Stimulated activated effector memory CD8-positive, alpha-beta T cell treated with anti-CD3 and anti-CD28 coated beads, Interleukin-12 subunit alpha, Interleukin-12 subunit beta, amount 100 ng/mL, for 72 hours (primary cell): Measurements from ENCODE around the gene KLHL25.

ENCODE experiments used
- ATAC-seq: fragments of 150-1000 bp; cut with Tn5 transposase; 2 replicates; pipeline ENCODE4 v1.10.0; 2021
- DNase-seq, 2 donors: peaks; one replicate each; pipeline ENCODE4 v3.0.0; 2021 to 2022; ENCODE audit warnings: low spot score in 2 of 2
- H3K27ac Mint-ChIP-seq: one replicate; pipeline ENCODE4 v1.8.0; 2022; ENCODE audit warnings: mild to moderate bottlenecking, mixed read lengths
- H3K36me3 Mint-ChIP-seq: one replicate; pipeline ENCODE4 v1.8.0; 2022; ENCODE audit warnings: mild to moderate bottlenecking, mixed read lengths
- H3K4me1 Mint-ChIP-seq: one replicate; pipeline ENCODE4 v1.8.0; 2022; ENCODE audit warnings: mixed read lengths
- H3K4me3 Mint-ChIP-seq: one replicate; pipeline ENCODE4 v1.8.0; 2022; ENCODE audit warnings: mild to moderate bottlenecking, mixed read lengths
- H3K9me3 Mint-ChIP-seq: one replicate; pipeline ENCODE4 v1.8.0; 2022; ENCODE audit warnings: mixed read lengths

Gene KLHL25

DNA sequence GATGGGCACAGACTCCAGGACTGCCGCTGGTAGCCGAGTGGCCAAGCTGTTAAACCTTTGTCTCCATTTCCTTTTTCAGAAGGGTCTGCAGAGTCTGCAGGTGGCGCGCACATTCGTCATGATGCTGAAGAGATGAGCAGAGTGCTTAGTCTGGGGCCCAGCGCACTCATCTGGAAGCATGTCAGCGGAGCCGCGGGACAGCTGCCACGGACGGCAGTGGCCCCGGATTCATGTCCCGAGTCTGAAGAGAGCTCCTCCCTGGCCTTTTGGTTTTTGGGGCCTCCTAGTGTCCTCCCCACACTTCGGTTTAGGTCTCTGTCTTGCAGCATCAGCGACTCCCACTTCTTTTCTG is 42.6 kb downstream of the KLHL25 start:
- H3K9me3 Mint-ChIP-seq = no peaks in the 10 kb centered on the region
- peak overlapping the region; percentile 86 for H3K27ac Mint-ChIP-seq
- H3K4me3 Mint-ChIP-seq = no peak overlapping the region
- H3K4me1 Mint-ChIP-seq = peaks cover 19% of the 10 kb centered on the region
- H3K36me3 Mint-ChIP-seq = peaks cover 29% of the 10 kb centered on the region
- ATAC-seq = no peak
- no peak for DNase-seq

DNA sequence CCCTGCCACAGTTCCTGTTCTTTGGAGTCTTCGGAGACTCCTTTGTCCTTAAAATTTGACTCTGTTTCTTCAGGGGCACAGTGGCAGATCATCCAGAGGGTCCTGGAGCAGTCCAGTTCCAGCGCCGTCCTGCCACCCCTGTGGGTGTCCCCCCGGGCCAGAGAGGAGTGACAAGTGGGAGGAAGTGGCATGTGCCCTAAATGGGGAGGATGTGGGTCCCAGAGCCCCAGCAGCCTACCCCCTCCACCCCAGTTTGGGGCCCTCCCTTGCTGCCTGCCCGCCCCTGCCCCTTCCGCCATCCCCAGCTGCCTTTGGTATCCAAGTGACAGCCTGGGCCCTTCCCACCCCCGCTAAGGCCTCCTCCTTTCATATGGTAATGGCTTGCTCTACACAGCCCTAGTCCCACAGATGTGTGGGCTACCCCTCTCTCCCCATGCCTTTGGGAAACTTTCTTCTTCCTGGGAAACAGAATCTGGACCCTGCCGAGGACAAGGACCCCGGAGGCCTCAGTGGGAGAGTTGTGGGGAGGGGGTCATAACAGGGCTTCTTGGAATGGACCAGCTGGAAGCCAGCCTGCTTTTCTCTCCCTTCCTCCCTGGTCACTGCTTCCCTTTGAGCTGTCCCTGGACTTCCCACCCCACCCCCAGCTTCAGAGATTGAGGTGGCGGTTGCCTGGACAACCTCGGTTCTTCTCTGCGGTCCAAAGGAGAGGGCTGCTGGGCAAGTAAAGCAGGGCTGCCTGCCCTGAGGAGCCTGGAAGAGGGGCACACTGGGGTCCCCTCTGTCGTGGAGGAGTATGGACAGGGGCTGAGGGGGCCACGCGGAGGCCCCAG is 43.2 kb downstream of the KLHL25 start:
- peaks cover 19% of the 10 kb centered on the region for H3K4me1 Mint-ChIP-seq
- DNase-seq = no peak
- H3K27ac Mint-ChIP-seq = peak overlapping the region; percentile 86
- H3K36me3 Mint-ChIP-seq = peaks cover 35% of the 10 kb centered on the region
- peak; percentile 39 for ATAC-seq
- H3K4me3 Mint-ChIP-seq = no peak overlapping the region
- H3K9me3 Mint-ChIP-seq = no peaks in the 10 kb centered on the region

DNA sequence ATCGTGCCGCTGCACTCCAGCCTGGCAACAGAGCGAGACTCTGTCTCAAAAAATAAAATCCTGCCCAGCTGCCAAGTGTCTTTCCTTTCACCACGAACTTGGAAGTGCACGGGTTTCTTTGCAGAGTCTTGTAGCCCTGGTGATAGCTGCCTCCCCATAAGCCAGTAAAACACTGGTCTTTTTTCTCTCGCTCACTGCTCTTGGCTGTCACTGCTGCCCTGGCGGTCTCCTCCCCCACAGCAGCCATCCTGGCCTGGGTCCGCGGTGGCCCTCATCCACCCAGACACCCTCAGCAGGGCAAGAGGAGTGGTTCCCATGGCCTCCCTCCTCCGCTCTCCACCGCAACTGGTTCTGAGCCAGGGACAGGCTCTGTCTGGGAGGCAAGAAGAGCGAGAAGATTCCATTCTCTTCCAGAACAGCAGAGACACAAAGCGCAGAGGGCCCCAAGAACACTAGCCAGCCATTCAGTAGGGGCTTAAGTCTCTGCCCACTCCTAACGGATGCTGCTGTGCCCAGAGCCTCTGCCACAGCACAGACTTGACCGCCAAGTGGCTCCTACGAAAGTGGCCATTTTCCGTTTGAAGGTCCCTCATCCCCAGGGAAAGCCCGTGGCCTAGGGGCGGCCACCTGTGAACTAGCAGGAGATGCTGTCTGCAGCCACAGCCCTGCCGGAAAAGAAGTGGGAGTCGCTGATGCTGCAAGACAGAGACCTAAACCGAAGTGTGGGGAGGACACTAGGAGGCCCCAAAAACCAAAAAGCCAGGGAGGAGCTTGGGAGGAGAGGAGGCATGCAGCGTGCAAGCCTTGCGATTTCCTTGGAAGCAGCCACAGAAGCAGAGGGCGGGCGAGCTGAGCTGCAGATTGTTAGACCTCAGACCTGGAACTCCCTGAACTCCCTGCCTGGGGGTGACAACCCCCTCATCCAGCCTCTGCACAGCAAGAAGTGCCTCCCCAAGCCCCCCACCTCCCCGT is 44.1 kb downstream of the KLHL25 start:
- H3K27ac Mint-ChIP-seq = peak overlapping the region; percentile 86
- no peak for DNase-seq
- ATAC-seq = peak; percentile 22
- H3K4me3 Mint-ChIP-seq = no peak overlapping the region
- H3K4me1 Mint-ChIP-seq = peaks cover 19% of the 10 kb centered on the region
- H3K9me3 Mint-ChIP-seq = no peaks in the 10 kb centered on the region
- H3K36me3 Mint-ChIP-seq = peaks cover 44% of the 10 kb centered on the region

DNA sequence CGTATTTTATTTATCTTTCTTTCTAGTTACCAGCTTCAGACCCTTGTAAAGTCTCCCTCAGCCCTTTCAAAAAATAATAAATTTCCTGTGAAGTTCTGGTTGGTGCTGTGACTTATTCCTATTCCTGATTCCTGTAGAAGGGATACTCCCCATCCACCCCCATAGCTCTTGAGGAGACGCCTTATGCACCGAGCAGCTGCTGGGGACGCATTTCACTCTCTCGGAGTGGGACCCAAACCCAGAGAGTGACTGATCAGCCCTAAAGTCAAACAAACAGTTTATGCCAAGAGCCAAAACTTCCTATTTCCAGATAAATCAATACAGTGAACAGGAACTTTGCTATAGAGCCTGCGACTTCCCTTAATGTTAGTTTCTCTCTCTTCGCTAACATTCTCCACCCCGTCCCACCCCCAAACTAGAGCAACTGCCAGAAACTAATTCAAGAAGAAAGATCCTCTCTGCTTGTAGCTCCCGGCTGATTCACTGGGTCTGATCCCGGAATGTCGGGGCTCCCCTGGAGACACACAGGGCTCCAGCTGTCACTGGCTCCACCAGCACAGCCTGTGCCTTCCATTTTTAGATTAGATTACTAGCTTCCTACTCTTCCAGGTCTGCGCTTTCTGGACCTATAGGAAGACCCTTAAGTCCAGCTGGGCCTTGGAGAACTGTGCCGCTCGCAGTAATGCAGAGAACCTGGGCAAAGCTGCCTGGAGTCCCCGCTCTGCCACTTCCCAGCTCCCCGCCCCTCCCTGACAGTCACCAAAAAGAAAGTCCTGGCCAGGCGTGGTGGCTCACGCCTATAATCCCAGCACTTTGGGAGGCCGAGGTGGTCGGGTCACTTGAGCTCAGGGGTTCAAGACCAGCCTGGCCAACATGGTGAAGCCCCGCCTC is 45.2 kb downstream of the KLHL25 start:
- peaks cover 55% of the 10 kb centered on the region for H3K36me3 Mint-ChIP-seq
- peaks cover 19% of the 10 kb centered on the region for H3K4me1 Mint-ChIP-seq
- H3K9me3 Mint-ChIP-seq = no peaks in the 10 kb centered on the region
- DNase-seq (no peak), ATAC-seq (no peak)
- H3K4me3 Mint-ChIP-seq = no peak overlapping the region
- peak overlapping the region; percentile 89 for H3K27ac Mint-ChIP-seq

DNA sequence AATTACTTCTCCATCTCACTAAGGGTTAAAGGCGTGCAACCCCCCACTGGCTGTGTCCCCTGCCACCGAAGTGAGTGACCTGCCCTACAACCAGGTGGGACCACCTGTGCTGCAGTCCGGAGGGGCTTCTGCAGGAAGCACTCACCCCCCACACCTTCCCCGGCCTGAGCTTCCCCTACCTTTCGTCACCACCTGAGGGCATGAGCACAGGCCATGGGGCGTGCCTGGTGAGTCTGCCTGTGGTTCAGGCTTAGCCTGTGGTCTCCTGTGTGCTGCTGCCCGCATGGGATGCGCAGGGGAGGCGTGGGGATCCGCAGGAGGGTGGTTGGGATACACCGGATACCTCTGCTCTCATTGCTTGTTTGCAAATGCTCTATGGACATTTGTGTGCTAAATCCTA is 46.0 kb downstream of the KLHL25 start:
- peaks cover 62% of the 10 kb centered on the region for H3K36me3 Mint-ChIP-seq
- H3K9me3 Mint-ChIP-seq = no peaks in the 10 kb centered on the region
- DNase-seq (no peak), ATAC-seq (no peak)
- peak overlapping the region; percentile 89 for H3K27ac Mint-ChIP-seq
- peaks cover 19% of the 10 kb centered on the region for H3K4me1 Mint-ChIP-seq
- H3K4me3 Mint-ChIP-seq = no peak overlapping the region

DNA sequence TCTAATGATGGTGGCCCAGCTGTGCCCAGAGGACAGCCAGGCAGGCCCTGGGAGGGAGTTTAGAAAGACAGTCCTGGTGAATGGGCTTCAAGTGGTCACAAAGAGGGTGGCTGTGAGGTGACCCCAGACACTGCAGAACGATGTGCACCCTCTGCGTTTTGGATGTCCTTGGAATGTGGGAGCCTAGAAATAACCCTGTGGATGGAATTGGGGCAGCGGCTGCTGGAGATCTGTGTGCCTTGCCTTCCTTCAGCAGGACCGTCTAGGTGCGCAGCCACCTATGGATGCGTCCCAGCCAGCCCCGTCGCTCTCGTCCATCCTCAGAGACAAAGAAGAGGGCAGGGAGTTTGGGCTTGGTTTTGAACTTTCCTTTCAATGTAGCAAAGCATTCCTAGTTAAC is 46.5 kb downstream of the KLHL25 start:
- Mint-ChIP-seq H3K4me3 (no peak overlapping the region), H3K27ac (peak overlapping the region; percentile 52), H3K4me1 (peaks cover 19% of the 10 kb centered on the region), H3K36me3 (peaks cover 68% of the 10 kb centered on the region), H3K9me3 (no peaks in the 10 kb centered on the region)
- DNase-seq (no peak), ATAC-seq (no peak)

DNA sequence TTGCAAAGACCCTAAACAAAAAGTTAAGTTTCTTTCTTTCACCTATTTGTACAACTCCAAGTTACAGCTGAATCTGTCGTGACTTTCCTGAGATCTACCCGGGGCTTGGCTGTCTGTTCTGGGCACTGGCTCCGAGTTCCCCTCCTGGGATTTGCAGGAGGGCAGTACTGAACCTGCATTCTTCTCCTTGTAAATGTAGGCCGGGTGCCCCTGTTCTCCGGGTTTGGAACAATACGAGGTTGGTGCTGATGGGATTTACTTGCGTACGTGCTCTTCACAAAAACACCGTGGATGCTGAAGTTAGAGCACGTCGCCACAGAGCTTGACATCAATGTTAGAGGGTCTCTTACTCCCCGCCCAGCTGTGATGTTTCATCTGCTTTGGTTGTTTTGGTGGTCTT is 48.1 kb downstream of the KLHL25 start:
- DNase-seq = no peak
- Mint-ChIP-seq H3K4me1 (peaks cover 12% of the 10 kb centered on the region), H3K27ac (peak overlapping the region; percentile 69), H3K9me3 (no peaks in the 10 kb centered on the region), H3K4me3 (no peak overlapping the region), H3K36me3 (peaks cover 83% of the 10 kb centered on the region)
- ATAC-seq = no peak

DNA sequence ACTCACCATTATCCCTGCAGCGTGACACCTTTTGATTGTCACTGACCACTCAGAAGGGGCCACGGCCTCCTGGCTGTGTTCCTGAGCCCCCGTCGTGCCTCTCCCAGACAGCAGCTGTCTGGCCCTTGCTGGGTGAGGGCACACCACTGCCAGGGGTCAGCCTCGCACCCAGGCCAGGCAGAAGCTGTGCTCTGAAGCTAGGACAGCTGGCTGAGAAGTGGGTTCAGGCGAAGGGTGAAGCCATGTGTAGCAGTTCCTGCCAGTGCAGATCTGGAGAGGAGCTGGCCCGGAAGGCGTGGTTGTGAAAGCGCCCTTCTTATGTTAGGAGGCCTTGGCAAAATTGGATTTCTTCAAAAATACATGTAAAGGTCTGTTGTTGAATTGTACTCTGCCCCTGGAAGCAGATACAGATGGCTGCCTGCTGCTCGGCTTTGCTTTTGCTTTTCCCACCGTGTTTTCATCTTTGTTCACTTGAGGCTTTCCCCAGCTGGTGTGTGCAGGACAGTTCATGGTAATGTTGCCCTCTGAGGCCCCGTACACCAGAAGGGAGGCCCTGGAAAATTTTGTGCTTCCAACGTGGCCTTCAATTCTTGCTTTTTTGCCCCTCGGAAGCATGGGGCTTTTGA is 49.1 kb downstream of the KLHL25 start:
- no peak for ATAC-seq

DNA sequence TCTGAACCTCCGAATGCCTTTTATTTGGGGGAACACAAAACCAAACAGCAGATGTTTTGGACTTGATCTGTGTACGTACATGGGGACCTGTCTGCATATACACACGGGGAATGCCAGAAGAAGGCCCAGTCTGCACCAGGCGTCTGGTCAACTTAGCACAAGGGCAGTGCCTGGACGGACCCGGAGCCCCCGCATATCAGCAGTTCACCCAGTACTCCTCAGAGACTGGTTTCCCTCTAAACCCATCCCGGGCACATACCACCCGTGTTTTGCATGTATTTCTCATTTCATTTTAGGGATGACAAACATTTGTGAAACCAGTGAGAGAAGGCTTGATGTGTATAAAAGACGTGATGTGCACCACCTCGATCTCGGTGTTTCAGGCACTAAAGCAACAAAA is 49.7 kb downstream of the KLHL25 start:
- H3K4me1 Mint-ChIP-seq = no peaks in the 10 kb centered on the region
- ATAC-seq (no peak), DNase-seq (no peak)
- no peak overlapping the region for H3K27ac Mint-ChIP-seq
- peaks cover 99% of the 10 kb centered on the region for H3K36me3 Mint-ChIP-seq
- no peaks in the 10 kb centered on the region for H3K9me3 Mint-ChIP-seq
- no peak overlapping the region for H3K4me3 Mint-ChIP-seq

More for the DNA sequence above, 49.1 kb downstream of the KLHL25 start:
- DNase-seq = no peak
- Mint-ChIP-seq H3K9me3 (no peaks in the 10 kb centered on the region), H3K36me3 (peaks cover 93% of the 10 kb centered on the region), H3K4me1 (peaks cover 2% of the 10 kb centered on the region), H3K27ac (no peak overlapping the region), H3K4me3 (no peak overlapping the region)

DNA sequence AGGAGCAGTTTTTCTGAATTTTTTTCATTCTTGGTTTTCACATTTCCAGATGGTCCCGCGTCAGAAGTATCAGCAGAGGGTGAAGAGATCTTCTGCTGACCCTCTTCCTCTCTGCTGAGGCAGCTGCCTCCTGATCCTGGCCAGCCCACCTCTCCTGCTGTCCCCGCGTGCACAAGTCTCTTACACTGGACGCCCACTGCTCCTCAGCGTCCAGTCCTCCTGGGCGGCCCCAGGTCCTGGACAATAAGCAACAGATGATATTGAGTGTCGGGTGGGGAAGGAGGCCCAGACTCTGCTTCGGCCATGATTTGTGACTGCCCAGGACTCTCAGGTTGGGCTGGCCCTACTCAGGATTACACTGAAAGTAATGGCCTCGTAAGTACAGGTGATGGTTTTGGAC is 50.1 kb downstream of the KLHL25 start:
- no peak overlapping the region for H3K4me3 Mint-ChIP-seq
- DNase-seq (no peak), ATAC-seq (no peak)
- H3K4me1 Mint-ChIP-seq = no peaks in the 10 kb centered on the region
- no peaks in the 10 kb centered on the region for H3K9me3 Mint-ChIP-seq
- H3K27ac Mint-ChIP-seq = no peak overlapping the region
- peaks cover 100% of the 10 kb centered on the region for H3K36me3 Mint-ChIP-seq

DNA sequence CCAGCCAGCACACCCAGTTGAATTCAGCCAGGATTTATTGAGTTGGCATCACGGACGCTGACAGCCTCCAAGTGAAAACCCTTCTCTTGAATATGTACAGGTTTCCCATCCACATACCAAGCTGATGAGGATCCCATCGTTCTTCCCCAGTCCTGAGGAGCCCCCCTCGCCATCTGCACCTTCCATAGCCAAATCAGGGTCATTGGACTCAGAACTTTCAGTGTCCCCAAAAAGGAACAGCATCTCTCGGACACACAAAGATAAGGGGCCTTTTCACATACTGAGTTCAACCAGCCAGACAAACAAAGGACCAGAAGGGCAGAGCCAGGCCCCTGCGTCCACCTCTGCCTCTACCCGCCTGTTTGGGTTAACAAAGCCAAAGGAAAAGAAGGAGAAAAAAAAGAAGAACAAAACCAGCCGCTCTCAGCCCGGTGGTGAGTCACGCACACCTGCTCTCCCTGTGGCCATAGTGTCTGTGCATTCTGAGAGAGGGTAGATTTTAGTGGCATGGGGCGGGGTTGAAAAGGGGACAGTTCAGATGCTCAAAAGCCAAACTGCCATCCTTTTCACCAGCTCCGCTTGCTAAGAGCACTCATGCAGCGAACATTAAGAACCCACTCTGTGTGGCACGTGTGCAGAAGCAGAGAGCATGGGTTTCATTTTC is 51.2 kb downstream of the KLHL25 start:
- Mint-ChIP-seq H3K4me3 (no peak overlapping the region), H3K27ac (peak overlapping the region; percentile 76), H3K4me1 (no peaks in the 10 kb centered on the region), H3K36me3 (peaks cover 100% of the 10 kb centered on the region), H3K9me3 (no peaks in the 10 kb centered on the region)
- no peak for DNase-seq
- ATAC-seq = no peak

DNA sequence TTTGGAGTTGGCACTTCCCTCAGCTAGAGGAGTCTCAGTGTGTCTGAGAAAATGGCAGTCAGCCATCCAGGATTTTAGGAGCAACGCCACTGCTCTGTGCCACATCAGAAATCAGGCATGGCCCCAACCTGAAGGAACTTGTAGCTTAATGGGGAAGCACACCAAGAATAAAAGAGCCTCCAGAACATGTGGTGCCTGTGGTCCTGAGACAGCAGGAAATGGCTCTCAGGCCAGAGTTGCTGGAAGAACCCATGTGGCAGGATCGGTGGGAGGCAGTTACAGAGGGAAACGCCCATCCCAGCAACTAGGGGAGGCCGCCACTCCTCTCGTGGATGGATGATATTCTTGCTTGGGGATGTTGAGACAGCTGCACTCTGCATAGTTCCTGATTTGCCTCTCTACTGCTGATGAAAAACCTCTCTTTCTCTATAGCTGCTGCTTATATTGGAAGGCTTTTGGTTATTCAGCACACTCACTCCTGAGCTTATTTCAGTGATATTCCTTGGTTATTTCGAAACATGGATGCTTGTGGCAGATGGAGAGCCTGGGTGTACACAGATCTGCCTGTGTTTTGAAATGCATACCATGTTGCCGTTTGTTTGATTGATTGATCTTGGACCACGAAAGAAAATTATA is 52.4 kb downstream of the KLHL25 start:
- H3K36me3 Mint-ChIP-seq = peaks cover 100% of the 10 kb centered on the region
- H3K4me3 Mint-ChIP-seq = no peak overlapping the region
- peak overlapping the region; percentile 76 for H3K27ac Mint-ChIP-seq

DNA sequence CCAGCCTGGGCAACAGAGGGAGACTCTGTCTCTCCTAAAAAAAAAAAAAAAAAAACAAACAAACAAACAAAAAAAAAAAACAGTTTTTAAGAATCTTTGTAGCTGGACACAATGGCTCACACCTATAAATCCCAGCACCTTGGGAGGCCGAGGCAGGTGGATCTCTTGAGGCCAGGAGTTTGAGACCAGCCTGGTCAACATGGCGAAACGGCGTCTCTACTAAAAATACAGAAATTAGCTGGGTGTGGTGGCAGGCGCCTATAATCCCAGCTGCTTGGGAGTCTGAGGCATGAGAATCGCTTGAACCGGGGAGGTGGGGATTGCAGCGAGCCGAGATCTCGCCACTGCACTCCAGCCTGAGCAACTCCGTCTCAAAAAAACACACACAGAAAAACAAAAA is 53.1 kb downstream of the KLHL25 start:
- no peak for ATAC-seq
- peak overlapping the region; percentile 76 for H3K27ac Mint-ChIP-seq
- no peaks in the 10 kb centered on the region for H3K4me1 Mint-ChIP-seq
- peaks cover 100% of the 10 kb centered on the region for H3K36me3 Mint-ChIP-seq
- DNase-seq = no peak
- no peak overlapping the region for H3K4me3 Mint-ChIP-seq
- H3K9me3 Mint-ChIP-seq = no peaks in the 10 kb centered on the region

More for the DNA sequence above, 52.4 kb downstream of the KLHL25 start:
- ATAC-seq (no peak), DNase-seq (no peak)
- Mint-ChIP-seq H3K9me3 (no peaks in the 10 kb centered on the region), H3K4me1 (no peaks in the 10 kb centered on the region)

DNA sequence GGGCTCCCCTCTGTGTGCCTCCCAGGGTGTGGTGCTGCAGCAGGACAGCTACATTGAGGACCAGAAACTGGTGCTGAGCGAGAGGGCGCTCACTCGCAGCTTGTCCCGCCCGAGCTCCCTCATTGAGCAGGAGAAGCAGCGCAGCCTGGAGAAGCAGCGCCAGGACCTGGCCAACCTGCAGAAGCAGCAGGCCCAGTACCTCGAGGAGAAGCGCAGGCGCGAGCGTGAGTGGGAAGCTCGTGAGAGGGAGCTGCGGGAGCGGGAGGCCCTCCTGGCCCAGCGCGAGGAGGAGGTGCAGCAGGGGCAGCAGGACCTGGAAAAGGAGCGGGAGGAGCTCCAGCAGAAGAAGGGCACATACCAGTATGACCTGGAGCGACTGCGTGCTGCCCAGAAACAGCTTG is 53.7 kb downstream of the KLHL25 start:
- H3K4me1 Mint-ChIP-seq = no peaks in the 10 kb centered on the region
- peak overlapping the region; percentile 32 for H3K27ac Mint-ChIP-seq
- H3K36me3 Mint-ChIP-seq = peaks cover 100% of the 10 kb centered on the region
- H3K4me3 Mint-ChIP-seq = no peak overlapping the region
- DNase-seq (no peak), ATAC-seq (no peak)
- H3K9me3 Mint-ChIP-seq = no peaks in the 10 kb centered on the region
